ENCODE data around the gene ARSJ. TPM values are rescaled to one million over a fixed set of nuclear protein-coding genes. Genes with fewer than 3 reads are reported as not detected.

Gene ARSJ
- polyA plus RNA-seq, 2 donors = 1.4 to 1.7 TPM

GRCh38 chr4:113993887-113994286, 14.4 kb upstream of the ARSJ start:
- Histone ChIP-seq H3K27me3 (ENCODE audit: control insufficient read depth in 1 of 2, insufficient read depth in 2 of 2, low read length in 2 of 2) (no peaks in the 10 kb centered on the region), H3K4me3 (ENCODE audit: low read depth in 1 of 2, low read length in 2 of 2) (no peak overlapping the region), H3K27ac (ENCODE audit: low read depth in 2 of 2, low read length in 1 of 2) (no peak overlapping the region), H3K4me1 (ENCODE audit: control insufficient read depth in 2 of 2, insufficient read depth in 2 of 2, low read length in 1 of 2) (peaks cover 0 to 6% of the 10 kb centered on the region in 2 donors), H3K36me3 (ENCODE audit: control insufficient read depth in 2 of 2, insufficient read depth in 2 of 2, low read length in 1 of 2) (no peaks in the 10 kb centered on the region), H3K9me3 (ENCODE audit: control insufficient read depth in 2 of 2, insufficient read depth in 1 of 2, low read depth in 1 of 2, low read length in 1 of 2) (no peaks in the 10 kb centered on the region)

- Histone ChIP-seq H3K36me3 (ENCODE audit: control insufficient read depth in 2 of 2, insufficient read depth in 2 of 2, low read length in 1 of 2) (no peaks in the 10 kb centered on the region), H3K4me3 (ENCODE audit: low read depth in 1 of 2, low read length in 2 of 2) (no peak overlapping the region), H3K27me3 (ENCODE audit: control insufficient read depth in 1 of 2, insufficient read depth in 2 of 2, low read length in 2 of 2) (no peaks in the 10 kb centered on the region), H3K4me1 (ENCODE audit: control insufficient read depth in 2 of 2, insufficient read depth in 2 of 2, low read length in 1 of 2) (peaks cover 0 to 3% of the 10 kb centered on the region in 2 donors), H3K27ac (ENCODE audit: low read depth in 2 of 2, low read length in 1 of 2) (peak overlapping the region in 1 of 2 donors; percentile 33), H3K9me3 (ENCODE audit: control insufficient read depth in 2 of 2, insufficient read depth in 1 of 2, low read depth in 1 of 2, low read length in 1 of 2) (no peaks in the 10 kb centered on the region)
- 33 to 54% methylated on average over 3 of the region's 3 CpGs for WGBS, 2 donors
These were observed 11.4 kb upstream of the ARSJ start for GRCh38 chr4:113990886-113991285.

- H3K27ac ChIP-seq (ENCODE audit: low read depth in 2 of 2, low read length in 1 of 2) = peak overlapping the region in 1 of 2 donors; percentile 7
- 52 to 67% methylated on average over 3 of the region's 3 CpGs for WGBS, 2 donors
- H3K4me1 ChIP-seq (ENCODE audit: control insufficient read depth in 2 of 2, insufficient read depth in 2 of 2, low read length in 1 of 2) = peaks cover 0 to 3% of the 10 kb centered on the region in 2 donors
- H3K4me3 ChIP-seq (ENCODE audit: low read depth in 1 of 2, low read length in 2 of 2) = no peak overlapping the region
- H3K36me3 ChIP-seq (ENCODE audit: control insufficient read depth in 2 of 2, insufficient read depth in 2 of 2, low read length in 1 of 2) = no peaks in the 10 kb centered on the region
- no peaks in the 10 kb centered on the region for H3K9me3 ChIP-seq (ENCODE audit: control insufficient read depth in 2 of 2, insufficient read depth in 1 of 2, low read depth in 1 of 2, low read length in 1 of 2)
- H3K27me3 ChIP-seq (ENCODE audit: control insufficient read depth in 1 of 2, insufficient read depth in 2 of 2, low read length in 2 of 2) = no peaks in the 10 kb centered on the region
These were observed 8.0 kb upstream of the ARSJ start for GRCh38 chr4:113987382-113987941.

GRCh38 chr4:113982181-113982580, 2.7 kb upstream of the ARSJ start:
- Histone ChIP-seq H3K9me3 (ENCODE audit: control insufficient read depth in 2 of 2, insufficient read depth in 1 of 2, low read depth in 1 of 2, low read length in 1 of 2) (no peaks in the 10 kb centered on the region), H3K4me3 (ENCODE audit: low read depth in 1 of 2, low read length in 2 of 2) (no peak overlapping the region), H3K4me1 (ENCODE audit: control insufficient read depth in 2 of 2, insufficient read depth in 2 of 2, low read length in 1 of 2) (no peaks in the 10 kb centered on the region), H3K36me3 (ENCODE audit: control insufficient read depth in 2 of 2, insufficient read depth in 2 of 2, low read length in 1 of 2) (no peaks in the 10 kb centered on the region), H3K27ac (ENCODE audit: low read depth in 2 of 2, low read length in 1 of 2) (no peak overlapping the region), H3K27me3 (ENCODE audit: control insufficient read depth in 1 of 2, insufficient read depth in 2 of 2, low read length in 2 of 2) (no peaks in the 10 kb centered on the region)
- 63 to 79% methylated on average over 4 of the region's 4 CpGs for WGBS, 2 donors

GRCh38 chr4:113981591-113981990, 2.1 kb upstream of the ARSJ start:
- no peaks in the 10 kb centered on the region for H3K9me3 ChIP-seq (ENCODE audit: control insufficient read depth in 2 of 2, insufficient read depth in 1 of 2, low read depth in 1 of 2, low read length in 1 of 2)
- H3K36me3 ChIP-seq (ENCODE audit: control insufficient read depth in 2 of 2, insufficient read depth in 2 of 2, low read length in 1 of 2) = no peaks in the 10 kb centered on the region
- 57 to 69% methylated on average over 2 of the region's 2 CpGs for WGBS, 2 donors
- no peak overlapping the region for H3K27ac ChIP-seq (ENCODE audit: low read depth in 2 of 2, low read length in 1 of 2)
- H3K27me3 ChIP-seq (ENCODE audit: control insufficient read depth in 1 of 2, insufficient read depth in 2 of 2, low read length in 2 of 2) = no peaks in the 10 kb centered on the region
- H3K4me1 ChIP-seq (ENCODE audit: control insufficient read depth in 2 of 2, insufficient read depth in 2 of 2, low read length in 1 of 2) = no peaks in the 10 kb centered on the region
- no peak overlapping the region for H3K4me3 ChIP-seq (ENCODE audit: low read depth in 1 of 2, low read length in 2 of 2)

- Histone ChIP-seq H3K27ac (ENCODE audit: low read depth in 2 of 2, low read length in 1 of 2) (peak overlapping the region; percentile 80 to 91), H3K27me3 (ENCODE audit: control insufficient read depth in 1 of 2, insufficient read depth in 2 of 2, low read length in 2 of 2) (no peaks in the 10 kb centered on the region), H3K9me3 (ENCODE audit: control insufficient read depth in 2 of 2, insufficient read depth in 1 of 2, low read depth in 1 of 2, low read length in 1 of 2) (no peaks in the 10 kb centered on the region), H3K4me1 (ENCODE audit: control insufficient read depth in 2 of 2, insufficient read depth in 2 of 2, low read length in 1 of 2) (no peaks in the 10 kb centered on the region), H3K36me3 (ENCODE audit: control insufficient read depth in 2 of 2, insufficient read depth in 2 of 2, low read length in 1 of 2) (no peaks in the 10 kb centered on the region), H3K4me3 (ENCODE audit: low read depth in 1 of 2, low read length in 2 of 2) (peak overlapping the region; percentile 80 to 94)
- 4 to 5% methylated on average over 17 of the region's 17 CpGs for WGBS, 2 donors
These were observed 613 bp upstream of the ARSJ start for GRCh38 chr4:113979905-113980615.

- Histone ChIP-seq H3K4me1 (ENCODE audit: control insufficient read depth in 2 of 2, insufficient read depth in 2 of 2, low read length in 1 of 2) (no peaks in the 10 kb centered on the region), H3K27ac (ENCODE audit: low read depth in 2 of 2, low read length in 1 of 2) (peak overlapping the region; percentile 80 to 91), H3K36me3 (ENCODE audit: control insufficient read depth in 2 of 2, insufficient read depth in 2 of 2, low read length in 1 of 2) (no peaks in the 10 kb centered on the region), H3K9me3 (ENCODE audit: control insufficient read depth in 2 of 2, insufficient read depth in 1 of 2, low read depth in 1 of 2, low read length in 1 of 2) (no peaks in the 10 kb centered on the region), H3K27me3 (ENCODE audit: control insufficient read depth in 1 of 2, insufficient read depth in 2 of 2, low read length in 2 of 2) (no peaks in the 10 kb centered on the region), H3K4me3 (ENCODE audit: low read depth in 1 of 2, low read length in 2 of 2) (peak overlapping the region; percentile 80 to 94)
- 29 to 50% methylated on average over 18 of the region's 18 CpGs for WGBS, 2 donors
These were observed 793 bp downstream of the ARSJ start for GRCh38 chr4:113978561-113979147.

GRCh38 chr4:113978105-113978504, 1.3 kb downstream of the ARSJ start:
- no peaks in the 10 kb centered on the region for H3K27me3 ChIP-seq (ENCODE audit: control insufficient read depth in 1 of 2, insufficient read depth in 2 of 2, low read length in 2 of 2)
- no peaks in the 10 kb centered on the region for H3K36me3 ChIP-seq (ENCODE audit: control insufficient read depth in 2 of 2, insufficient read depth in 2 of 2, low read length in 1 of 2)
- H3K9me3 ChIP-seq (ENCODE audit: control insufficient read depth in 2 of 2, insufficient read depth in 1 of 2, low read depth in 1 of 2, low read length in 1 of 2) = no peaks in the 10 kb centered on the region
- no peaks in the 10 kb centered on the region for H3K4me1 ChIP-seq (ENCODE audit: control insufficient read depth in 2 of 2, insufficient read depth in 2 of 2, low read length in 1 of 2)
- WGBS, 2 donors = 28 to 50% methylated on average over 2 of the region's 2 CpGs
- peak overlapping the region in 1 of 2 donors; percentile 80 for H3K27ac ChIP-seq (ENCODE audit: low read depth in 2 of 2, low read length in 1 of 2)
- peak overlapping the region; percentile 80 to 94 for H3K4me3 ChIP-seq (ENCODE audit: low read depth in 1 of 2, low read length in 2 of 2)

- no peaks in the 10 kb centered on the region for H3K36me3 ChIP-seq (ENCODE audit: control insufficient read depth in 2 of 2, insufficient read depth in 2 of 2, low read length in 1 of 2)
- no peaks in the 10 kb centered on the region for H3K4me1 ChIP-seq (ENCODE audit: control insufficient read depth in 2 of 2, insufficient read depth in 2 of 2, low read length in 1 of 2)
- H3K27me3 ChIP-seq (ENCODE audit: control insufficient read depth in 1 of 2, insufficient read depth in 2 of 2, low read length in 2 of 2) = no peaks in the 10 kb centered on the region
- no peak overlapping the region for H3K27ac ChIP-seq (ENCODE audit: low read depth in 2 of 2, low read length in 1 of 2)
- H3K9me3 ChIP-seq (ENCODE audit: control insufficient read depth in 2 of 2, insufficient read depth in 1 of 2, low read depth in 1 of 2, low read length in 1 of 2) = no peaks in the 10 kb centered on the region
- peak overlapping the region in 1 of 2 donors; percentile 94 for H3K4me3 ChIP-seq (ENCODE audit: low read depth in 1 of 2, low read length in 2 of 2)
- 26 to 32% methylated on average over 1 of the region's 1 CpG for WGBS, 2 donors
These were observed 2.0 kb downstream of the ARSJ start for GRCh38 chr4:113977526-113977855.

All from esophagus (tissue), 2 donors.